B cell (primary cell): Measurements from ENCODE around the gene STK38L.

ENCODE experiments used
- EZH2 ChIP-seq: IDR thresholded peaks from 2 replicates; pipeline ENCODE4 v1.6.1; 2012; ENCODE audit warnings: borderline replicate concordance, low read depth, mild to moderate bottlenecking, moderate library complexity, low read length; ENCODE audit not compliant: insufficient read depth, poor library complexity, severe bottlenecking
- TF ChIP-seq, protein P1 (sequence below): fragments of 200-600 bp; IDR thresholded peaks from one replicate; pipeline ENCODE4 v1.8.0; 2022; ENCODE audit warnings: antibody characterized with exemption, mild to moderate bottlenecking

DNA sequence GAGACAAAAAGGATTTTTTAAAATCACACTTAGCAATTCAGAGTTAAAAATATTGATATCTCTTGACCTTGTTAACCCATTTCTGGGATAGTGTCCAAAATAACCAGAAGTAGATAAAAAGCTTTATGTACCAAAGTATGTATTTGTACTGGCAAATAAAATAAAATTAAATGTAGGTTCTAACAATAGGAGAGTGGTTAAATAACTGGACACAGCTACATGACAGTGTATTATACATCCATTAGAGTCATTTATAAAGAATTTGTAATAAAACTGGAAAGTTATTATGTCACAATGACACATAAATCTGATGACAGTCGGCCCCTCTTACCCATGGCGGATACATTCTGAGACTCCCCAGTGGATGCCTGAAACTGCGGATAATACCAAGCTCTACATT is 122.5 kb downstream of the STK38L start:
- TF ChIP-seq, protein P1, sequence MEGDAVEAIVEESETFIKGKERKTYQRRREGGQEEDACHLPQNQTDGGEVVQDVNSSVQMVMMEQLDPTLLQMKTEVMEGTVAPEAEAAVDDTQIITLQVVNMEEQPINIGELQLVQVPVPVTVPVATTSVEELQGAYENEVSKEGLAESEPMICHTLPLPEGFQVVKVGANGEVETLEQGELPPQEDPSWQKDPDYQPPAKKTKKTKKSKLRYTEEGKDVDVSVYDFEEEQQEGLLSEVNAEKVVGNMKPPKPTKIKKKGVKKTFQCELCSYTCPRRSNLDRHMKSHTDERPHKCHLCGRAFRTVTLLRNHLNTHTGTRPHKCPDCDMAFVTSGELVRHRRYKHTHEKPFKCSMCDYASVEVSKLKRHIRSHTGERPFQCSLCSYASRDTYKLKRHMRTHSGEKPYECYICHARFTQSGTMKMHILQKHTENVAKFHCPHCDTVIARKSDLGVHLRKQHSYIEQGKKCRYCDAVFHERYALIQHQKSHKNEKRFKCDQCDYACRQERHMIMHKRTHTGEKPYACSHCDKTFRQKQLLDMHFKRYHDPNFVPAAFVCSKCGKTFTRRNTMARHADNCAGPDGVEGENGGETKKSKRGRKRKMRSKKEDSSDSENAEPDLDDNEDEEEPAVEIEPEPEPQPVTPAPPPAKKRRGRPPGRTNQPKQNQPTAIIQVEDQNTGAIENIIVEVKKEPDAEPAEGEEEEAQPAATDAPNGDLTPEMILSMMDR = no peak
- no peak for TF ChIP-seq EZH2
